GM19035 (cell line): ENCODE data around the gene PTBP2.

Experiments
- ATAC-seq: cut with Tn5 transposase; IDR thresholded peaks from one replicate; pipeline ENCODE4 v1.9.1; 2021; ENCODE audit not compliant: unreplicated experiment

The PTBP2 gene

DNA sequence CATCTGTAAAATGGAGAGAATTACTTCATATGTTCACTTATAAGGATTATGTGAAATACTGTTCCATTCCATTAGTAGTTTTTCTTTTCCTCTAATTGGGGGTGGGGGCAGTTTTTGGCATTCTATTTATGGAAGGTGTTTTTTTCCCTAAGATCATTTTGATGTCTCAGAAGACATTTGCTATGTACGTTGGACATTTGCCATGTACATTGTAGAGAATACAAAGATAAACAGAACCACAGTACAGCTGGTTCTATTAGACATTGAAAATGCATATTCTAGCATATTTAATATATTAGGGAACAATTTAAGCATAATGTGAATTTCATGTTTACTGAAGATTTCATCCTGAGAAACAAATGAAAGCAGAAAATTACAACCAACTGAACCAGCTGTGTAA is 98.5 kb downstream of the PTBP2 start:
- no peak for ATAC-seq

DNA sequence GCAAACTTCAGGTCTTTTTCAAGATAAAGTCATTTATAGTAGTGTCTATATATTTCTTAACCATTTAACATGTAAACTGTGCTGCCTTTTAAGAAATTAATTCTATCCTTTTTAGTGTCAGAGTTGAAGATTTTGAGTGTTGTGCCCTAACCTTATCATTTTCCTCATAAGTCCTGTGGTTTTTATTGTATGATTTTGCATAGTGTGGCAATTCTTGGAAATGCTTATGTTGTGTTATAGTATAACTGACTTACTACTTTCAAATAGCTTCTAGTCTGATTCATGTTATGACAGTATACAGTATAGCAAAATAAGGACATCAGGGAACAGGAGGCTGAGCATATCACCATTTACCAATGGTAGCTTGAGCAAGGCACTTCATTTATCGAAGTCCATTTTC is 99.1 kb downstream of the PTBP2 start:
- ATAC-seq = no peak

GRCh38 chr1:96825231-96825630 is 103.6 kb downstream of the PTBP2 start:
- no peak for ATAC-seq

DNA sequence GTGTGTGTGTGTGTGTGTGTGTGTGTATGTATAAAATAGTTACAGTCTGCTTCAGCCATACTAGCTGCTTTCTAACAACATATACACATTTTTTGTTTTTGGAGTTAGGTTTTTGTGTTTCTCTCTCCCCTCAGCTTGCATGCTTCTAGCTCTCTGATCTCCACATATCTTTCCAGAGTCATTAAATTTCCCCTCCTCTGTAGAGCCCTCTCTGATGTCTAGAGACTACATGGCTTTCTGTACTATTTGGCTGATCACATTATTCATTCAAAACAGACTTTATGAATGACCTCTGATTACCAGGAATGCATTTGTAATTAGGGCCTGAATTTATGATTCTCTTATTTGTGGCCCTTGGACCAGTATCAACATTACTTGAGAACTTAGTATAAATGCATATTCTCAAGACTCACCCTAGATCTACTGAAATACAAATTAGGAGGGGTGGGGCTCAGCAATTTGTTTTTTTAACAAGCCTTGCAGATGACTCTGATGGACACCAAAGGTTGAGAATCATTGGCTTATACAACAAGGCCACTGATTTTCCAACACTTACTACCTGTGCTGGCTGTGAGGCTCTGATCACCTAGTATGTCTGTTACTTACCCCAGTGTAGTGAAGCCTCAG is 104.5 kb downstream of the PTBP2 start:
- ATAC-seq = no peak

GRCh38 chr1:96833376-96833775 is 111.8 kb downstream of the PTBP2 start:
- no peak for ATAC-seq

GRCh38 chr1:96834986-96835385 is 113.4 kb downstream of the PTBP2 start:
- no peak for ATAC-seq

GRCh38 chr1:96837057-96837780 is 115.6 kb downstream of the PTBP2 start:
- ATAC-seq = no peak

DNA sequence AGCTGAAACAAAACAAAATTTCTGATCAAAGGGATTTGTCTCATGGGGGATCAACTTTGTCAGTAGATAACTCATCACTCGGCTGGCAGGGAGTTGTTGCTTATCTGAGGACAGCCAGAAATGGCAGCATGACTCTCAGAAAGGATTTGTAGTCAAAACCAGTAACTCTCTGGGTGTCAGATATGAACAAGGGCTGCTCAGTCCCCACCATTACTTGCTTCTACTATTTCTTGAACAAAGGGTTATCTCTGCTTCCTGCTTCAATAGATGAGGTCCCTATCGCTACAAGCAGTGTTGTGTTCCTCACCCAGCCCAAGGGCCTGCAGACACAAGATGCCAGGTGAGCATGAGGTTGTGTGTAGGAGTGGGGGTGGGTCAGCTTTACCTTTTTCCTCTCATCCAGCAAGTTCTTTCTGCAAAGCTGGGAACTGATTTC is 116.2 kb downstream of the PTBP2 start:
- ATAC-seq = no peak

DNA sequence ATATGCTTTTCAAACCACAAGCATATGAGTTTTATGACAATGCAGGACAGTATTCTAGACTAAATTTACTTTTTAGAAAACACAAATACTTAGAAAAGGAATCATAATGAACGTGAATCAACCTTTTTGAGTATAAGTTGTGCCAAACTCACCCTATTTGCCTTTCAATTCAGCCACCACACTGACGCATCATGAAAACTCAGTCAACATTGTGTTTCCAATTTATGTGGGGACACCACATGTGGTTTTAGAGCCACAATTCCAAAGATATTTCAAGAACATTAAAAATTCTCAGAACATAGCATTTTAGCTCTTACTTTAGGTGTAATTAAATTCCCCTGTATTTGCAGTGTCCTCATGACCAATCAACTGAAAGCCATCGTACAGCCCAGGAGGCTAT is 118.8 kb downstream of the PTBP2 start:
- no peak for ATAC-seq

GRCh38 chr1:96842215-96842614 is 120.6 kb downstream of the PTBP2 start:
- no peak for ATAC-seq

GRCh38 chr1:96843196-96843595 is 121.6 kb downstream of the PTBP2 start:
- ATAC-seq = no peak

DNA sequence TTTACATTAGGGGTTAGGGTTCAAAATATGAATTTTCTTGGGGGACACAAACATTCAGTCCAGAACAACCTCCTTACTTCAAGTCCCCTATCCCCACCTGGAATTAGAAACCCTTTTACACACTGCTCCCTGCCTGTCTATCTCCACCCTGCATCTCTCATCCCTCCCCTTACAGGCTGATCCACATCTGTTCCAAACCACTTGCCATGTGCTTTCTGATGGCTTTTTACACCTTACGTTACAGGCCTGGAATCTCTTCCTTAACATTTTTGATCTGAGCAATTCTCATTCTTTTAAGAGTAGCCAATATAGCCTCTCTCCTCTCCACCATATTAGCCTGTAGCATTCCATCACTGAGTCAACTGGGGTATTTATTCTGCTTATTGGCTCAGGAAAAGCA is 122.0 kb downstream of the PTBP2 start:
- ATAC-seq = no peak

DNA sequence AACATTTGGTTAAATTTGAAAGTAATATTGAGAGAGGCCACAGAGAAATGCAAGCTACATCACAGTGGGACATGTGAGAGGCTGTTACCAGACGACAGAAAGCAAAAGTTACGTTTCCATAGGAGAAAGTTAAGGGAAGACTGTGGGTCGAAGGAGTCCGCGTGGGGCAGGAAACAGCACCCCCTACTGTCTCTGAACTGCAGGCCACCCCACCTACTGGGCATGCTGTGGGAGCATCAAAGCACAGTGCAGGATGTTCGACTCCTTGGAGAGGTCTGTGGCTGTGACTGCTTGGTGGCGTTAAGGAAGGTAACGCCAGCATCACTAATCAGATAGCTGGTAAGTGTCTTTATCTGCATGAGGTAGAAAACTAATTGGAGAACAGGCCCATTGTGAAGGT is 123.9 kb downstream of the PTBP2 start:
- peak; percentile 88 for ATAC-seq

GRCh38 chr1:96861836-96862235 is 140.3 kb downstream of the PTBP2 start:
- no peak for ATAC-seq

DNA sequence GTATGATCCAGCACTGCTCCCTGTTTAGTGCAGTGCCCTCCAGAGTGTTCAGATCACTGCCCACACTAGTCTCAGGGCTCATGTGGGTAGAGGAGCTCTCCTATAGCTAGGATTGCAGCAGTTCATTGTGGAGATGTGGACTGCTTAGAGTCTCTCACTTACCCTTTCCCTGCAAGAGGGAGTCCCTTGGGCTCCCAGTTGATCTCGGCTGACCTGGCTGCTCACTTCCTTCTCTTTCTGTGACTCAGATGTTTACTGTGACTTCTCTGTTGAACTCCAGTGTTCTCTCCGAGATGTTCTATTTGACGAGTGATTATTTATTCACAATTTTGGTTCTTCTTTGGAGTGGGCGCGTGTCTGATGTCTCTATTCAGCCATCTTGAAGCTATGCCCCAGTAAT is 141.9 kb downstream of the PTBP2 start:
- no peak for ATAC-seq
